Spinal cord (tissue), 10 donors: ENCODE results near the gene CALN1. TPM values are rescaled to one million over a fixed set of nuclear protein-coding genes. Genes with fewer than 3 reads are reported as not detected.
A peak's percentile ranks its signal among the peaks of the same experiment; 100 is the strongest.

Experiments
- DNase-seq, 6 donors: peaks; one replicate each; pipeline versions ENCODE4 v3.0.0 to v3.0.0-alpha.2; 2013 to 2015; ENCODE audit warnings: low spot score in 6 of 6, low read depth in 4 of 6
- H3K27ac ChIP-seq: one replicate; pipeline ENCODE4 v1.5.1; 2013; ENCODE audit warnings: low read depth, low read length, control low read depth
- H3K27me3 ChIP-seq: one replicate; pipeline ENCODE4 v1.6.1; 2013; ENCODE audit warnings: low read length; ENCODE audit not compliant: control insufficient read depth, insufficient read depth
- H3K36me3 ChIP-seq: one replicate; pipeline ENCODE4 v1.6.1; 2013; ENCODE audit warnings: low read length; ENCODE audit not compliant: control insufficient read depth, insufficient read depth
- H3K4me1 ChIP-seq: one replicate; pipeline ENCODE4 v1.6.1; 2013; ENCODE audit warnings: low read length; ENCODE audit not compliant: control insufficient read depth, insufficient read depth
- H3K4me3 ChIP-seq: one replicate; pipeline ENCODE4 v1.5.1; 2013; ENCODE audit warnings: low read depth, low read length, control low read depth
- H3K9me3 ChIP-seq: one replicate; pipeline ENCODE4 v1.6.1; 2013; ENCODE audit warnings: low read length; ENCODE audit not compliant: control insufficient read depth, insufficient read depth
- WGBS: methylation state at CpG from one replicate; pipeline ENCODE4 v1.1.5; 2013; ENCODE audit warnings: missing lambda C conversion rate; ENCODE audit not compliant: insufficient coverage; 5-methylcytosine and 5-hydroxymethylcytosine counted together
- polyA plus RNA-seq, 2 donors: library from polyadenylated mRNA; unstranded; fragments of 120-200 nt; gene quantifications; one replicate each; pipeline ENCODE4 v1.2.1, GENCODE V29; 2013; ENCODE audit not compliant: insufficient read length in 2 of 2
- total RNA-seq, 2 donors: library from RNA; depleted of rRNA in 1 of 2; stranded (reverse); fragments of 120-200 nt in 1 of 2; fragments of >200 nt in 1 of 2; gene quantifications; one replicate each; pipeline versions ENCODE4 v1.2.3 to v1.2.4, GENCODE V29; 2013 to 2014
- donor health status: healthy.

CALN1 gene
- total and polyA plus RNA-seq, 4 donors: 14.7 to 30.0 (median 22.1) TPM

DNA sequence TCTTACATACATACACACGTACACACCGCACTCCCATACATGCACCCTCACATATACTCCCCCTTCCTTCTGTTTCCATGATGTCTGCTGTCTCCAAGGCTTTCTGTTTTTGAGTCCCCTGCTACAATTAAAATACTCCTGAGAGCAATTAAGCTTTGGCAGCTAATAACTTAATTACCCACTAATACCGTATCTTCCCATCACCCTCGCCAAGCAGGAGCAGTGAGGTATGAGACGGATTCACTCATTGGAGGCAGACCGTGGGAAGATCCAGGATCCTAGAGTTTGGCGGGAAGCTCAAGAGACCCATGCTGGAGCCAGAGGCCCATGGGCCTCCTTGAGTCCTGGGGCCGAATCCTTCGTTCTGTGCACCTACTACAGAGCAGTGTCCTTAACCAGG lies 1.7 kb upstream of the CALN1 start:
- WGBS: 77% methylated on average over 8 of the region's 9 CpGs
- no peak overlapping the region for H3K4me3 ChIP-seq
- no peaks in the 10 kb centered on the region for H3K9me3 ChIP-seq
- H3K27me3 ChIP-seq: no peaks in the 10 kb centered on the region
- no peak overlapping the region for H3K27ac ChIP-seq
- peak in 1 of 6 donors; percentile 66 for DNase-seq
- peaks cover 3% of the 10 kb centered on the region for H3K4me1 ChIP-seq
- H3K36me3 ChIP-seq: no peaks in the 10 kb centered on the region

DNA sequence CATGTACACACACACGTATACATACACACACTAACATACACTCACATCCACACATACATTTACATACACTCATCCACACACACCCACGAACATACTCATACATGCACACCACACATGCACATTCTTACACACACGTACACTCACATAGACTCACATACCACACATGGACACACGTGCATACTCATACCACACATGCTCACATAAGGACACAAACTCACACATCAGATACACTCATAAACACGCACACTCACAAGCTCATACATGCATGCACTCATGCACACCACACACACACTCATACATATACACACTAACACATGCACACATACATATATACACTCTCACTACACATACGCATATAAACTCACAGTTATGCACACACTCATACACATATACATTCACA lies 1.2 kb upstream of the CALN1 start:
- H3K9me3 ChIP-seq: no peaks in the 10 kb centered on the region
- H3K36me3 ChIP-seq: no peaks in the 10 kb centered on the region
- DNase-seq: no peak
- 92% methylated on average over 6 of the region's 6 CpGs for WGBS
- H3K4me3 ChIP-seq: no peak overlapping the region
- no peaks in the 10 kb centered on the region for H3K27me3 ChIP-seq
- peaks cover 3% of the 10 kb centered on the region for H3K4me1 ChIP-seq
- no peak overlapping the region for H3K27ac ChIP-seq

DNA sequence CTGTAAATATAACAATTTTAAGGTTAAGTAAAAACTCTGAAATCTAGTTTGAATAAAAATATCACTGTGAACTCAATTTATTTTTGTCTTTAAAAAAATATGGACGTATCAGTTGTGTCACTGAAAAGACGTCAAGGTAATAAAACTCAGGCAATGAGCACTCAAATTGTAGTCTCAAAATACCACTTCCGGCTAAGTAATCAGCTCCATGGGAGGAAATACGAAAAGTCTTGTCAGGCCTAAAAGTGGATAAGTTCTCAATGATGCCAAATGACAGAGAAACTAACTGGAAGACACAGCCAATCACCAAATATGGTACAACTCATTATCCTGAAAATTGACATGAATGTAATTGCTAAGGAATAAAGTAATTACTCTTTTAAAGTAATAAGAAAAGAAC lies 719 bp downstream of the CALN1 start:
- no peaks in the 10 kb centered on the region for H3K4me1 ChIP-seq
- H3K36me3 ChIP-seq: no peaks in the 10 kb centered on the region
- H3K4me3 ChIP-seq: no peak overlapping the region
- H3K9me3 ChIP-seq: no peaks in the 10 kb centered on the region
- DNase-seq: no peak
- H3K27me3 ChIP-seq: no peaks in the 10 kb centered on the region
- WGBS: no CpG with 5 or more reads among the region's 4 CpGs
- H3K27ac ChIP-seq: no peak overlapping the region

DNA sequence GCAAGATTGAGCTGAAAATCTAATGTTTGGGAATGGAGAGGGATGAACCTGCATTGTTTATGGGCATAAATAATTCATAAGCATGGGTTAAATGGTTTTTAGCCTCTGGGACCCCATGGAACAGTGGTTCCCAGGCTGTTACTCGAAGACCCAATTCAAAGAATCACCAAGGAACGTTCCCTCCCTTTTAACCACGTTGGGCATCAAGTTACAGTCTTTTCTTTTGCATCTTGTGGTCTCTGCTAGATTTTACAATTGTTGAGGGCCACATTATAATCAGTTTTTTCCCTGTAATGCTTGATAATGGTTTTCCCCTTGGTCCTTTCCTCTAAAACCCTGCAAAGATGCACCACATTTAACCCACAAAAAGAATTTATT lies 2.5 kb downstream of the CALN1 start:
- Histone ChIP-seq H3K4me3 (no peak overlapping the region), H3K36me3 (no peaks in the 10 kb centered on the region), H3K27me3 (no peaks in the 10 kb centered on the region), H3K27ac (no peak overlapping the region), H3K4me1 (no peaks in the 10 kb centered on the region), H3K9me3 (no peaks in the 10 kb centered on the region)
- DNase-seq: no peak
- WGBS: no CpG with 5 or more reads among the region's 3 CpGs

DNA sequence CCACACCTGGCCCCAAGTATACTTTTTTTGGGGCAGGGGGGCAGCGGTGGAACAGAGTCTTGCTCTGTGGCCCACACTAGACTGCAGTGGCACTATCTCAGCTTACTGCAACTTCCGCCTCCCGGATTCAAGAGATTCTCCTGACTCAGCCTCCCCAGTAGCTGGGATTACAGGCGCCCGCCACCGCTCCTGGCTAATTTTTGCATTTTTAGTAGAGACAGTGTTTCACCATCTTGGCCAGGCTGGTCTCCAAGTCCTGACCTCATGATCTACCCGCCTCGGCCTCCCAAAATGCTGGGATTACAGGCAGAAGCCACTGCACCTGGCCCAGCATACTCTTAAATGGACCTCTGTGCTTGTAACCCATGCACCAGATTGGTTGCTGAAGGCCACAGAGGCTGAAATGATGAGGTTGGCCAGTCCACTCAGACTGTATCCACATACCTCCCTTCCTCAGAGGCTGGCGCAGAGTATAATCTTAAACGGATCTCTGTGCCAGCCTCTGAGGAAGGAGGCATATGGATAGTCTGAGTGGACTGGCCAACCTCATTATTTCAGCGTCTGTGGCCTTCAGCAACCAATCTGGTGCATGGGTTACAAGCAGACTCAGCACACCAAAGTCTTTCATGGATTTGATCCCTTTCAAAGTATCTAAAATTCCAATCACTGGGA lies 3.0 kb downstream of the CALN1 start:
- Histone ChIP-seq H3K4me1 (no peaks in the 10 kb centered on the region), H3K9me3 (no peaks in the 10 kb centered on the region), H3K27ac (no peak overlapping the region), H3K36me3 (no peaks in the 10 kb centered on the region), H3K4me3 (no peak overlapping the region), H3K27me3 (no peaks in the 10 kb centered on the region)
- 93% methylated on average over 9 of the region's 11 CpGs for WGBS
- no peak for DNase-seq

DNA sequence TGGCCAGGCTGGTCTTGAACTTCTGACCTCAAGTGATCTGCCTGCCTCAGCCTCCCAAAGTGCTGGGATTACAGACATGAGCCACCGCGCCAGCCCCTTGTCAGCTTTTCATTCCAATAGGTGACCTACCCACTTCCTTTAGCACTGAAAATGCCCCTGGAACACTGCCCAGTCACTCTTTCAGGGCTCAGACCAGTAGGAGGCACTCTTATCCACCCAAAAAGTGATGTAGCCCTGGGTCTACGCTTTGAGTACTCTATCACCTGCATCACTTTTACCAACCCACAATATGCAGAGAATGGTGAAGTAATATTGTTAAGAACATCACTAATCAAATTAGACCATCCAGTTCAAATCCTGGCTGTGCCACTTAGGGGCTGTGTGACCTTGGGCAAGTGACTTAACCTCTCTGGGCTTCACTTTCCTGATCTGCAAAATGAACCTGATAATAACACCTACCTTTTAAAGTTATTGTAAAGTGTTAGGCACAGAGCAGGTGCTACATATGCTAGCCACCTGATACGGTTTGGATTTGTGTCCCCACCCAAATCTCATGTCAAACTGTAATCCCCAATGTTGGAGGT lies 5.2 kb downstream of the CALN1 start:
- 96% methylated on average over 2 of the region's 4 CpGs for WGBS
- no peak overlapping the region for H3K27ac ChIP-seq
- no peaks in the 10 kb centered on the region for H3K36me3 ChIP-seq
- no peaks in the 10 kb centered on the region for H3K9me3 ChIP-seq
- DNase-seq: no peak
- no peaks in the 10 kb centered on the region for H3K4me1 ChIP-seq
- H3K27me3 ChIP-seq: no peaks in the 10 kb centered on the region
- no peak overlapping the region for H3K4me3 ChIP-seq

DNA sequence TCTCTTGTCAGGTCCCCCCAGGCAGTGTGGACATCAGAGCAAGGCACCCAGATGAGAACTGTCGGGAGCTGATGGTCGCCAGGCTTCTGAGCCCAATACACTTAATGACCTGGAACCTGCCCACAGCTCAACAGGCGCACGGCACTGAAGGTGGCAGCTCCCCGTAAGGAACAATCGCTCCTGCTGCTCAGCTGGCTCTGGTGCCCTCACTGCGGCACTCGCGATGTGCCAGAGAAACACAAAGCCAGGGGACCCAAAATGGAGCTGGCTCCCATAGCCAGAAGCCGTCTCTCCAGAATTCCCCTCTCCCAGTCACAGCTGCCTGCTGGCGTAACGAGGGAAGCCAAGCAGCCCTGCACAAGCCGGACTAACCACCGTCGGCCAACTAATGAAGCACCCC lies 6.3 kb downstream of the CALN1 start:
- DNase-seq: no peak
- Histone ChIP-seq H3K27ac (no peak overlapping the region), H3K9me3 (no peaks in the 10 kb centered on the region), H3K36me3 (no peaks in the 10 kb centered on the region), H3K4me3 (no peak overlapping the region), H3K4me1 (no peaks in the 10 kb centered on the region), H3K27me3 (no peaks in the 10 kb centered on the region)
- WGBS: 88% methylated on average over 15 of the region's 15 CpGs

DNA sequence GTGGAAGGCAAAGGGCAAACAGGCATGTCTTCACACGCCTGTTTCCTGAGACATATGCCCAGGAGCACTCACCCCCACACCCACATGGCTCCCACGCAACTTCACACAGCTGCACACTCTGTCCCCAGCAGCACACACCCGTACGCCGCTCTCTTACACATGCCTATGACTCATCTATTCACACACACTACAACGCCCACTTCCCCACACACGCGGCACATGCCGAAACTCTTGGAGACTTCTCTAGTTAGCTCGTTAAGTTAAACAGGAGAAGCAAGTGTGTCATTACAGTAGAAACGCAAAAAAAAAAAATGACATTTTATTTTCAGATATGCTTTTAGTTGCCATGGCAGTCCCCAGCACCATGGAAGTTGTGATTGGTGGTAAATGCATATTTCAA lies 6.7 kb downstream of the CALN1 start:
- peak in 1 of 6 donors; percentile 51 for DNase-seq
- Histone ChIP-seq H3K27me3 (no peaks in the 10 kb centered on the region), H3K4me3 (no peak overlapping the region), H3K4me1 (no peaks in the 10 kb centered on the region), H3K36me3 (no peaks in the 10 kb centered on the region), H3K9me3 (no peaks in the 10 kb centered on the region), H3K27ac (no peak overlapping the region)
- WGBS: 71% methylated on average over 2 of the region's 11 CpGs

DNA sequence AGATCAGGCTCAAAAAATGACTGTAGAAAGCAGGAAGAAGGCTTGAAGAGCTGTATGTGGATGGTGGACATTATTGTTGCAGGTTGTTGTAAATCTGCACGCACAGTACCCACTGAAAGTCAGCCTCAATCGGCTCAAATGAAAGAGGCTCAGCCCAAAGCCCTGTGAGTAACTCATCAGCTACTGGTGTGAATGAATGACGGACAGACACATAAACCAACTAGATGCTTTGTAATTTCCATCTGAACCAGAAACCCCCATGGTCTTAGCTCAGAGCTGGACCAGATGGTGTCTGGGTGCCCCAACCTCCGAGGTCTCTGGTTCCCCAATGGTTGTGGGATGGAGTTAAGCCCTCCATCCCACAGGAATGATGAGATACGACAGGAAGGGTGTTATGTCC lies 7.4 kb downstream of the CALN1 start:
- H3K27me3 ChIP-seq: no peaks in the 10 kb centered on the region
- H3K27ac ChIP-seq: no peak overlapping the region

DNA sequence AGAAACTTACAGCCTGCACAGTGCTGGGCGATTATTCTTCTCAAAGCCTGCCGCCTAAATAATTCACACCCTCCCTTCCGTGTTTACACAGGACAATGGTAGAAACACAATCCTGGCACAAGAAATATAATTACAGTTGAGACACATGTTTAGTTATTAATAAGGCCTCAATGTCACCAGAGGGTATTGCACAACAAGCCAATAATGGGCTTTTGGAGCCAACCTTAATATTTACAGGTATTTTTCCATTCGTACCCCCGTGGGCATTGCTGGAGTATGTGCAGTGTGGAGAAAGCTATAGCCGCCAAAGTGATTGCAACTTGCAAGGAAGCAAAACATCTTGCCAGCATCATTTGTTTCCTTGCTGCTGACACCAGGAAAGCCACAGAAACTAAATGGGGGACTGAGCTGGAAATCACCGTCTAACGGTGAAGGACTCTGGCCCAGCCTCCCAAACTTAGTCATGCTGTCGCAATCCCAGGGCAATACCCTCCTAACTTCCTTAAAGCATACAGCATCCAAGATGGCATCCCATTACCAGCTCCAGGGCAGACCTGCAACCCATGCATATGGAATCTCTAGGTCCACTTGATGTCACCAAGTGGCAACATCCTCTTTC lies 8.6 kb downstream of the CALN1 start:
- peak in 1 of 6 donors; percentile 56 for DNase-seq
- WGBS: 79% methylated on average over 6 of the region's 9 CpGs
- no peak overlapping the region for H3K4me3 ChIP-seq
- no peaks in the 10 kb centered on the region for H3K4me1 ChIP-seq
- H3K27me3 ChIP-seq: no peaks in the 10 kb centered on the region
- no peaks in the 10 kb centered on the region for H3K9me3 ChIP-seq
- H3K27ac ChIP-seq: no peak overlapping the region
- H3K36me3 ChIP-seq: no peaks in the 10 kb centered on the region

More for the DNA sequence above, 7.4 kb downstream of the CALN1 start:
- WGBS: 97% methylated on average over 3 of the region's 5 CpGs
- no peak for DNase-seq
- Histone ChIP-seq H3K36me3 (no peaks in the 10 kb centered on the region), H3K4me3 (no peak overlapping the region), H3K4me1 (no peaks in the 10 kb centered on the region), H3K9me3 (no peaks in the 10 kb centered on the region)
